ENCODE data around the gene WT1. TPM values are rescaled to one million over a fixed set of nuclear protein-coding genes. Genes with fewer than 3 reads are reported as not detected.

Gene WT1
- polyA plus RNA-seq, 1 donor from 2014 or later: not detected

GRCh38 chr11:32341620-32342613, 93.4 kb downstream of the WT1 start:
- H3K4me3 ChIP-seq (ENCODE audit: low read length): no peak overlapping the region
- H3K9ac ChIP-seq (ENCODE audit: low read length): no peak overlapping the region
- H3K4me2 ChIP-seq (ENCODE audit: low read length): no peak overlapping the region
- H3K9me2 ChIP-seq (ENCODE audit: insufficient read depth, low read length): no peaks in the 10 kb centered on the region
- H3K79me2 ChIP-seq (replicated peaks; ENCODE audit: insufficient read depth, low read length): no peaks in the 10 kb centered on the region
- no peak for TF ChIP-seq SMC3 (conservative IDR thresholded peaks at IDR 0.05; ENCODE audit: poor library complexity)
- no peak for TF ChIP-seq POLR2AphosphoS5 (IDR thresholded peaks at IDR 0.05)
- no peak for TF ChIP-seq TAF1 (IDR thresholded peaks at IDR 0.05; ENCODE audit: low read depth)
- no peak for TF ChIP-seq EZH2 (IDR thresholded peaks at IDR 0.05; ENCODE audit: borderline replicate concordance, insufficient read depth, low read length, poor library complexity, severe bottlenecking)
- no peak for TF ChIP-seq EP300 (conservative IDR thresholded peaks at IDR 0.05; ENCODE audit: poor library complexity, severe bottlenecking)
- TF ChIP-seq CTCF (IDR thresholded peaks at IDR 0.05; ENCODE audit: poor library complexity, severe bottlenecking): no peak
- TF ChIP-seq RAD21 (conservative IDR thresholded peaks at IDR 0.05): no peak
- no peak for TF ChIP-seq MXI1 (conservative IDR thresholded peaks at IDR 0.05; ENCODE audit: poor library complexity, severe bottlenecking)
- no peak for TF ChIP-seq REST (IDR thresholded peaks at IDR 0.05; ENCODE audit: borderline replicate concordance)
- no peaks in the 10 kb centered on the region for H3K27me3 ChIP-seq (ENCODE audit: insufficient read depth, low read depth, low read length)
- no peak overlapping the region for H3K27ac ChIP-seq (ENCODE audit: low read length)
- H3K9me3 ChIP-seq (ENCODE audit: low read length): no peaks in the 10 kb centered on the region
- no peaks in the 10 kb centered on the region for H4K20me1 ChIP-seq (ENCODE audit: insufficient read depth)
- H3K36me3 ChIP-seq (ENCODE audit: insufficient read depth, low read length): no peaks in the 10 kb centered on the region
- no peak overlapping the region for H2AFZ ChIP-seq (ENCODE audit: low read depth, low read length)
- no peaks in the 10 kb centered on the region for H3F3A ChIP-seq (ENCODE audit: insufficient read depth, low read length, poor library complexity, severe bottlenecking)

- Histone ChIP-seq H3K79me2 (replicated peaks; ENCODE audit: insufficient read depth, low read length) (no peaks in the 10 kb centered on the region), H3K9ac (ENCODE audit: low read length) (no peak overlapping the region), H2AFZ (ENCODE audit: low read depth, low read length) (no peak overlapping the region), H3K36me3 (ENCODE audit: insufficient read depth, low read length) (no peaks in the 10 kb centered on the region), H4K20me1 (ENCODE audit: insufficient read depth) (no peaks in the 10 kb centered on the region), H3K9me2 (ENCODE audit: insufficient read depth, low read length) (no peaks in the 10 kb centered on the region), H3K4me2 (ENCODE audit: low read length) (no peak overlapping the region), H3F3A (ENCODE audit: insufficient read depth, low read length, poor library complexity, severe bottlenecking) (no peaks in the 10 kb centered on the region), H3K4me3 (ENCODE audit: low read length) (no peak overlapping the region), H3K27ac (ENCODE audit: low read length) (no peak overlapping the region), H3K27me3 (ENCODE audit: insufficient read depth, low read depth, low read length) (no peaks in the 10 kb centered on the region), H3K9me3 (ENCODE audit: low read length) (no peaks in the 10 kb centered on the region)
- TF ChIP-seq MXI1 (conservative IDR thresholded peaks at IDR 0.05; ENCODE audit: poor library complexity, severe bottlenecking) (no peak), TAF1 (IDR thresholded peaks at IDR 0.05; ENCODE audit: low read depth) (no peak), SMC3 (conservative IDR thresholded peaks at IDR 0.05; ENCODE audit: poor library complexity) (no peak), RAD21 (conservative IDR thresholded peaks at IDR 0.05) (no peak), POLR2AphosphoS5 (IDR thresholded peaks at IDR 0.05) (no peak), REST (IDR thresholded peaks at IDR 0.05; ENCODE audit: borderline replicate concordance) (no peak), EP300 (conservative IDR thresholded peaks at IDR 0.05; ENCODE audit: poor library complexity, severe bottlenecking) (no peak), EZH2 (IDR thresholded peaks at IDR 0.05; ENCODE audit: borderline replicate concordance, insufficient read depth, low read length, poor library complexity, severe bottlenecking) (no peak), CTCF (IDR thresholded peaks at IDR 0.05; ENCODE audit: poor library complexity, severe bottlenecking) (no peak)
These were observed 95.2 kb downstream of the WT1 start for GRCh38 chr11:32340181-32340580.

All from neural cell (in vitro differentiated cells).